Lower lobe of right lung (tissue), 2 donors: ENCODE measurements around the gene B9D2. TPM values are rescaled to one million over a fixed set of nuclear protein-coding genes. Genes with fewer than 3 reads are reported as not detected.
A peak's percentile ranks its signal among the peaks of the same experiment; 100 is the strongest.

Experiments
- ATAC-seq, 2 donors: fragments of 200-7000 bp; cut with Tn5 transposase; one replicate each; pipeline ENCODE4 v1.9.1; 2020 to 2022; ENCODE audit warnings: mild to moderate bottlenecking in 2 of 2, moderate library complexity in 2 of 2
- DNase-seq: peaks from one replicate; pipeline ENCODE4 v3.0.0-alpha.2; 2020
- H3K27ac ChIP-seq: fragments of 200-600 bp; one replicate; pipeline ENCODE4 v1.8.0; 2022
- H3K27me3 ChIP-seq: fragments of 200-600 bp; one replicate; pipeline ENCODE4 v1.8.0; 2022; ENCODE audit warnings: low read depth
- H3K36me3 ChIP-seq: fragments of 200-600 bp; one replicate; pipeline ENCODE4 v1.8.0; 2022; ENCODE audit warnings: mild to moderate bottlenecking
- H3K4me1 ChIP-seq: fragments of 200-600 bp; one replicate; pipeline ENCODE4 v1.8.0; 2022
- H3K4me3 ChIP-seq: fragments of 200-600 bp; one replicate; pipeline ENCODE4 v1.8.0; 2022; ENCODE audit warnings: mild to moderate bottlenecking
- H3K9me3 ChIP-seq: fragments of 200-600 bp; one replicate; pipeline ENCODE4 v1.8.0; 2022
- intact Hi-C: fragments of 100-400 bp; cut with DNase I; formaldehyde crosslinking; loops from one replicate; pipeline ENCODE4 v1.11.0; 2022
- total RNA-seq: library from RNA; stranded (reverse); fragmentation: NEBNext Ultra II Directional; extraction: Animal tissue kit (Norgen Biotek cat#: 25700); gene quantifications from one replicate; pipeline ENCODE4 v1.2.1, GENCODE V29; 2021
- TF ChIP-seq, protein P1 (sequence below): fragments of 200-600 bp; IDR thresholded peaks from one replicate; pipeline ENCODE4 v1.8.0; 2022; ENCODE audit warnings: antibody characterized with exemption, mild to moderate bottlenecking
- donor health status: DM: no; HTN: yes; CAD: no; lungs with severe emphysema.

B9D2 gene
- total RNA-seq, 1 donor from 2014 or later: 8.2 TPM

DNA sequence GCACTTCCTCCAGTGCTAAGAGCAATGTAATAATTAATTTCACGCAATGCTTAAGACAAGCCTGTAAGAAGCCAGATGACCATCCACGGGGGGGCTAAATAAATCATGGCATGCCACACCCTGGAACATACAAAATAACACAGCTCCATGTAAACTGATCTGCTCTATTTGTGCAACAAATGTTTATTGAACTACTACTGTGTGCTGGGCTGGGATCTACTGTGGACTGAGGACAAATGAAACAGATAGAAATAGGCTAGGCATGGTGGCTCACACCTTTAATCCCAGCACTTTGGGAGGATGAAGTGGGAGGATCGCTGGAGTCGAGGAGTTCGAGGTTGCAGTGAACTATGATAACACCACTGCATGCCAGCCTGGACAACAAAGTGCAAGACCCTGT, 31.5 kb downstream of the B9D2 start:
- TF ChIP-seq, protein P1, sequence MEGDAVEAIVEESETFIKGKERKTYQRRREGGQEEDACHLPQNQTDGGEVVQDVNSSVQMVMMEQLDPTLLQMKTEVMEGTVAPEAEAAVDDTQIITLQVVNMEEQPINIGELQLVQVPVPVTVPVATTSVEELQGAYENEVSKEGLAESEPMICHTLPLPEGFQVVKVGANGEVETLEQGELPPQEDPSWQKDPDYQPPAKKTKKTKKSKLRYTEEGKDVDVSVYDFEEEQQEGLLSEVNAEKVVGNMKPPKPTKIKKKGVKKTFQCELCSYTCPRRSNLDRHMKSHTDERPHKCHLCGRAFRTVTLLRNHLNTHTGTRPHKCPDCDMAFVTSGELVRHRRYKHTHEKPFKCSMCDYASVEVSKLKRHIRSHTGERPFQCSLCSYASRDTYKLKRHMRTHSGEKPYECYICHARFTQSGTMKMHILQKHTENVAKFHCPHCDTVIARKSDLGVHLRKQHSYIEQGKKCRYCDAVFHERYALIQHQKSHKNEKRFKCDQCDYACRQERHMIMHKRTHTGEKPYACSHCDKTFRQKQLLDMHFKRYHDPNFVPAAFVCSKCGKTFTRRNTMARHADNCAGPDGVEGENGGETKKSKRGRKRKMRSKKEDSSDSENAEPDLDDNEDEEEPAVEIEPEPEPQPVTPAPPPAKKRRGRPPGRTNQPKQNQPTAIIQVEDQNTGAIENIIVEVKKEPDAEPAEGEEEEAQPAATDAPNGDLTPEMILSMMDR: no peak
- Histone ChIP-seq H3K4me3 (no peak overlapping the region), H3K27me3 (no peaks in the 10 kb centered on the region), H3K36me3 (peaks cover 62% of the 10 kb centered on the region), H3K27ac (no peak overlapping the region), H3K4me1 (peaks cover 27% of the 10 kb centered on the region), H3K9me3 (no peaks in the 10 kb centered on the region)
- ATAC-seq: no peak
- intact Hi-C loops: no loop called here
- no peak for DNase-seq

DNA sequence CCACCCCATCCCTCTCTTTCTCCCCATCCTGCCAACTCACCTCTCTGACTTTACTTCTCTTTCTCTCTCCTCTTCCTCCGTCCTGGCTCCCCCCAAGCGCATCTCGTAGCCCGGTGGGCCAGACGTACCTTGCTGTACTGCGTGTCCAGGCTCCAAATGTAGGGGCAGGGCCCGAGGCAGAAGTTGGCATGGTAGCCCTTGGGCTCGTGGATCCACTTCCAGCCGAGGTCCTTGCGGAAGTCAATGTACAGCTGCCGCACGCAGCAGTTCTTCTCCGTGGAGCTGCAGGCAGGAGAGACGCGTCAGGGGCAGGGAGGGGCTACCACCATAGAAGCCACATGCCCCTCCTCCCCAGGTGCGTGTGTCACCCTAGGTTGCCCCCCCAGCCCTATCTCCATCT, 31.9 kb downstream of the B9D2 start:
- Histone ChIP-seq H3K36me3 (peaks cover 58% of the 10 kb centered on the region), H3K9me3 (no peaks in the 10 kb centered on the region), H3K4me1 (peaks cover 32% of the 10 kb centered on the region), H3K27me3 (no peaks in the 10 kb centered on the region), H3K4me3 (no peak overlapping the region), H3K27ac (no peak overlapping the region)
- TF ChIP-seq, protein P1: no peak
- DNase-seq: no peak
- intact Hi-C loops: no loop called here
- no peak for ATAC-seq

DNA sequence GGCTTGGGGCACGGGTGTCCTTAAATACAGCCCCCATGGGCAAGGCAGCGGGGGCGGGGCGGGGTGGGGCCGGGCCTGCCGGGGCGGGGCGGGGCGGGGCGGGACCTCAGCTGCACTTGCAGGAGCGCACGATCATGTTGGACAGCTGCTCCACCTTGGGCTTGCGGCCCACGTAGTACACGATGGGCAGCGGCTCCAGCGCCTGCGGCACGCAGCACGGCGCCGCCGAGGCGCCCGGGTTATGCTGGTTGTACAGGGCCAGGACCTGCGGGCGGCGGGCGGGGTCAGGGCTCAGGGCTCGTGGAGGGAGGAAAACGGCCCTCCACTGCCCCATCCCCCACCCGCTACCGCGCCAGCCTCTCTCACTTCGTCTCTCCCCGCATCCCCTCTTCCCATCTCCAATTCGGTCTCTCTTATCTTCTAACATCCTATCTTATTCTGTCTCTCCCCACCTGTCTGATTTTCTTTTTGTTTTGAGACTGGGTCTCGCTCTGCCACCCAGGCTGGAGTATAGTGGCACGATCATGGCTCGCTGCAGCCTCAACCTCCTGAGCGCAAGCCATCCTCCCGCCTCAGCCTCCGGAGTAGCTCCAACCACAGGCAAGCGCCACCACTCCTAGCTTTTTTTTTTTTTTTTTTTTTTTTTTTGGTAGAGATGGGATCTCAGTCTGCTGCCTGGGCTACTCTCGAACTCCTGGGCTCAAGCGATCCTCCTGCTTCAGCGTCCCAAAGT, 32.8 kb downstream of the B9D2 start:
- DNase-seq (no peak), ATAC-seq (no peak)
- Histone ChIP-seq H3K27me3 (no peaks in the 10 kb centered on the region), H3K4me1 (peaks cover 41% of the 10 kb centered on the region), H3K27ac (no peak overlapping the region), H3K4me3 (no peak overlapping the region), H3K36me3 (peaks cover 50% of the 10 kb centered on the region), H3K9me3 (no peaks in the 10 kb centered on the region)
- TF ChIP-seq, protein P1: no peak
- intact Hi-C loops: no loop called here

DNA sequence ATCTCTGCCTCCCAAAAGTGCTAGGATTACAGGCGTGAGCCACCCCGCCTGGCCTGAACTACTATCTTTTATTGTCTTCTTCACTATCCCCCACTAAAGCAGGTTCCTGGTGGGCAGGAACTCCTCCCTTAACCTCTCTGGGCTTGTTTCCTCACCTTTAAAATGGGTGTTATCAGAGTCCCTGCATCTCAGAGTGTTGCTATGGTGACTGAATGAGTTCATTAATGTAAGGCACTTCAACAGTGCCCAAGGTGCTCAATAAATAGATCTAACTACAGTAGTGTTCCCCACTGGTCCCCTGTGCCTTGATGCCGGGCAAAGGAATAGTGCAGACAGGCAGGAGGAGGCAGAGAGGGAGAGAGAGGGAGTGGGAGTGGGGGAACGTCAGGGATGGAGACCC, 33.5 kb downstream of the B9D2 start:
- H3K27me3 ChIP-seq: no peaks in the 10 kb centered on the region
- intact Hi-C loops: no loop called here
- TF ChIP-seq, protein P1: no peak
- H3K36me3 ChIP-seq: peaks cover 44% of the 10 kb centered on the region
- ATAC-seq: no peak
- H3K27ac ChIP-seq: no peak overlapping the region
- H3K9me3 ChIP-seq: no peaks in the 10 kb centered on the region
- H3K4me3 ChIP-seq: no peak overlapping the region
- H3K4me1 ChIP-seq: peaks cover 46% of the 10 kb centered on the region
- DNase-seq: no peak

DNA sequence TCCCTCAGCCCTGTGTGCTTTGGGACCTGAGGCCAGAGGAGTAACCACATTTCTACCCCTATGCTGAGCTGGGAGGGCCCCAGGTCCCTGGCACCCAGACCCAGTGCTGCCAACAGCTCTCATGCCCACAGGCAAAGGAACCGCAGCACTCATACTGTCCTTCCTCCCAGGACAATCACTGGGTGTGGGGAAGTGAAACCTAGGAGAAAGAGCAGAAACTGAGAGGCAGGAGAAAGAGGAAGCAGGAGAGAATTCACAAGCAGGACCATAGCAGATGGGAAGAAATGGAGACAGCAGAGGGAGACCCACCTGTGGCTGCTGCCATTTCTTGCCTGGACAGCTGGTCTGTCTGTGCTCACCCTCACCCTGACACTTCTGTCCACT, 35.1 kb downstream of the B9D2 start:
- ATAC-seq: peak; percentile 2 to 40
- peaks cover 58% of the 10 kb centered on the region for H3K4me1 ChIP-seq
- H3K9me3 ChIP-seq: no peaks in the 10 kb centered on the region
- TF ChIP-seq, protein P1: no peak
- H3K4me3 ChIP-seq: peak overlapping the region; percentile 45
- peaks cover 36% of the 10 kb centered on the region for H3K36me3 ChIP-seq
- H3K27me3 ChIP-seq: no peaks in the 10 kb centered on the region
- intact Hi-C loops: no loop called here
- peak overlapping the region; percentile 86 for H3K27ac ChIP-seq
- no peak for DNase-seq
